Colonic mucosa (tissue), 4 donors: ENCODE results near the gene GFER. TPM values are rescaled to one million over a fixed set of nuclear protein-coding genes. Genes with fewer than 3 reads are reported as not detected.

ENCODE experiments used
- DNase-seq: peaks from one replicate; pipeline ENCODE4 v3.0.0-alpha.2; 2020
- H3K27ac ChIP-seq: fragments of 200-600 bp; one replicate; pipeline ENCODE4 v1.8.0; 2021
- H3K27me3 ChIP-seq: fragments of 200-600 bp; one replicate; pipeline ENCODE4 v1.8.0; 2021
- H3K36me3 ChIP-seq: fragments of 200-600 bp; one replicate; pipeline ENCODE4 v1.8.0; 2021
- H3K4me1 ChIP-seq: fragments of 200-600 bp; one replicate; pipeline ENCODE4 v1.8.0; 2021; ENCODE audit warnings: mild to moderate bottlenecking
- H3K4me3 ChIP-seq: fragments of 200-600 bp; one replicate; pipeline ENCODE4 v1.8.0; 2021
- H3K9ac ChIP-seq, 2 donors: one replicate each; pipeline ENCODE4 v1.7.0; 2013; ENCODE audit warnings: control low read depth in 2 of 2, low read depth in 2 of 2, low read length in 2 of 2
- H3K9me3 ChIP-seq: fragments of 200-600 bp; one replicate; pipeline ENCODE4 v1.8.0; 2021
- intact Hi-C: fragments of 100-400 bp; cut with DNase I; formaldehyde crosslinking; loops from one replicate; pipeline ENCODE4 v1.14.1; 2022
- total RNA-seq, 2 donors: library from RNA; stranded (reverse); fragmentation: NEBNext Ultra II Directional in 1 of 2; extraction: Animal tissue kit (Norgen Biotek cat#: 25700) in 1 of 2; gene quantifications; one replicate each; pipeline ENCODE4 v1.2.1, GENCODE V29; 2021
- TF ChIP-seq, protein P1 (sequence below): fragments of 200-600 bp; IDR thresholded peaks from one replicate; pipeline ENCODE4 v1.8.0; 2022; ENCODE audit warnings: antibody characterized with exemption, mild to moderate bottlenecking
- donor health status: healthy.
- donor health status: DM: no; HTN: no; CAD: no.
- donor health status: DM: no; HTN: no; CAD: no.

The GFER gene
- total RNA-seq, 2 donors from 2014 or later, result 76.6 to 79.5 TPM

DNA sequence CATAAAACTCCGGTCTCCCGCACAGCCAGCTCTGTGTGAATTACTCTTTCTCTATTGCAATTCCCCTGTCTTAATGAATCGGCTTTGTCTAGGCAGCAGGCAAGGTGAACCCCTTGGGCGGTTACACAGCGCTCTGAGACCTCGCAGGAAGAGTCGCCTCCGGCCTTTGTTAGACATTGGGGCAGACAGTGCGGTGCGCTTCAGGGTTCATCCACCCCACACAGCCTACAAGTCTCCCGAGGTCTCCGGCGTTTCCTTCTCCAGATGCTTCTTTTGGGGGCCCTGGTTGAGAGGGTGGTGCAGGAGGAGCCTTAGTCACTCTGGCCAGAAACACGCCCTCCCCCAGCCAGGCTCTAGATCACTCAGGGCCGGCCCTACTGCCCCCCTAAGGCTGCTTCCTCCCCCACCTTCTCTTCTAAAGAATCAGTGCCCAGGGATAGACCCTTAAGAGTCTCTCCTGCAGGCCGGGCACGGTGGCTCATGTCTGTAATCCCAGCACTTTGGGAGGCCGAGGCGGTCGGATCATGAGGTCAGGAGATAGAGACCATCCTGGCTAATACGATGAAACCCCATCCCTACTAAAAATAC is 39.3 kb upstream of the GFER start:
- no peaks in the 10 kb centered on the region for H3K27me3 ChIP-seq
- no peak overlapping the region for H3K27ac ChIP-seq
- intact Hi-C loops, result no loop called here
- TF ChIP-seq, protein P1, sequence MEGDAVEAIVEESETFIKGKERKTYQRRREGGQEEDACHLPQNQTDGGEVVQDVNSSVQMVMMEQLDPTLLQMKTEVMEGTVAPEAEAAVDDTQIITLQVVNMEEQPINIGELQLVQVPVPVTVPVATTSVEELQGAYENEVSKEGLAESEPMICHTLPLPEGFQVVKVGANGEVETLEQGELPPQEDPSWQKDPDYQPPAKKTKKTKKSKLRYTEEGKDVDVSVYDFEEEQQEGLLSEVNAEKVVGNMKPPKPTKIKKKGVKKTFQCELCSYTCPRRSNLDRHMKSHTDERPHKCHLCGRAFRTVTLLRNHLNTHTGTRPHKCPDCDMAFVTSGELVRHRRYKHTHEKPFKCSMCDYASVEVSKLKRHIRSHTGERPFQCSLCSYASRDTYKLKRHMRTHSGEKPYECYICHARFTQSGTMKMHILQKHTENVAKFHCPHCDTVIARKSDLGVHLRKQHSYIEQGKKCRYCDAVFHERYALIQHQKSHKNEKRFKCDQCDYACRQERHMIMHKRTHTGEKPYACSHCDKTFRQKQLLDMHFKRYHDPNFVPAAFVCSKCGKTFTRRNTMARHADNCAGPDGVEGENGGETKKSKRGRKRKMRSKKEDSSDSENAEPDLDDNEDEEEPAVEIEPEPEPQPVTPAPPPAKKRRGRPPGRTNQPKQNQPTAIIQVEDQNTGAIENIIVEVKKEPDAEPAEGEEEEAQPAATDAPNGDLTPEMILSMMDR, result no peak
- no peak for DNase-seq
- no peak overlapping the region for H3K9ac ChIP-seq
- H3K9me3 ChIP-seq, result no peaks in the 10 kb centered on the region
- H3K4me1 ChIP-seq, result peaks cover 16% of the 10 kb centered on the region
- H3K36me3 ChIP-seq, result no peaks in the 10 kb centered on the region
- no peak overlapping the region for H3K4me3 ChIP-seq

DNA sequence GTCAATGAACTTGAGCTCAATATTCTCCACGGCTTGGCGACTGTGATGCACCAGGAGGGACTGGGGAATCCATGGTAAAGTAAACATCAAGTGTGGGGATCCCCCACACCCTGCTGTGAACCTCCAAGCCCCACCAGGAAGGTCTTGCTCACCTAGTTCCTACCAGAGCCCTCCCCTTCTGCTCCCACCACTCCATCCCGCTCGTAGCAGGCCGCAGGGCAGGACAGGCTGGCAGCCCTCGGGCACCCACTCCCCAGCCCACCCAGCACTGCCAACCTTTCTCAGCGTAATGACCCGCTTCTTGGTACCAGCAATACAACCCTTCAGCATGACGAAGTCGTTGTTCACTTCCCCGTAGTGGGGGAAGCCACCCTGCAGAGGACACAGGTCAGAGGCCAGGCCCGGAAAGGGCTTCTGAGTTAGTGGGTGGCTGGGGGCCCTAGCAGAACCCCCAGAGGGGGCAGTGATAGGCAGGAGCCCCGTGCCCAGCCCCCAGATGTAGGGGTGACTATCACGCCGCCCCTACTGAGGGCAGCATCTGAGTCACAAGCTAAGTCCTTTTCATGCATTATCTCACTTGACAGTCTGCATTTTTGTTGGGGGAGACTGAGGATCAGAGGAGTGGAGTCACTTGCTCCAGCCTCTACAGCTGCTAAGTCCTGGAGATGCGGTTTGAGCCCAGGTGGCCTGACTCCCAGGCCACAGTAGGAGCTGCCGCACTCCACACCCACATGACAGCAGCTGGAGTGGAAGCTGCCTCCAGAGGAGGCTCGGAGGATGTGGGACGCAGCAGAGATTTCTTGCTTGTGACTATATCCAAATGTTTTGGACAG is 38.2 kb upstream of the GFER start:
- intact Hi-C loops, result no loop called here
- TF ChIP-seq, protein P1, result no peak
- Histone ChIP-seq H3K36me3 (no peaks in the 10 kb centered on the region), H3K27me3 (no peaks in the 10 kb centered on the region), H3K27ac (no peak overlapping the region), H3K9ac (no peak overlapping the region), H3K9me3 (no peaks in the 10 kb centered on the region), H3K4me1 (peaks cover 9% of the 10 kb centered on the region), H3K4me3 (no peak overlapping the region)
- DNase-seq, result no peak

- Histone ChIP-seq H3K9me3 (no peaks in the 10 kb centered on the region), H3K27ac (no peak overlapping the region)
- TF ChIP-seq, protein P1, result no peak
Measured at GRCh38 chr16:1946495-1947368, 37.3 kb upstream of the GFER start.

DNA sequence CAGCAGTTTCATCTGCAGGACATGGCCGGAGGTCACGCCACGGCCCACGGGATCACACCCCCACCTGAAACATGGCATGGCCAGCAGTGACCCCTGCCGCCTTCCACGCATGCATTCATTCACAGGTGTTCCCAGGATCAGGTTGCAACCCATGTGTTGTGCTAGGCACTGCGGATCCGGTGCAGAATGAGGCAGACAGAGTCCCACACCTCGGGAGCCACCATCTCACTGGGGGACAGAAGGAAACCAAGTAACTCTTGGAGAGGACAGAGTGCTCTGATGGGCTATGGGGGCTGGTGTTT is 36.7 kb upstream of the GFER start:
- no peak overlapping the region for H3K9ac ChIP-seq
- no peaks in the 10 kb centered on the region for H3K36me3 ChIP-seq
- no peaks in the 10 kb centered on the region for H3K9me3 ChIP-seq
- no peaks in the 10 kb centered on the region for H3K27me3 ChIP-seq
- H3K4me1 ChIP-seq, result peaks cover 1% of the 10 kb centered on the region
- H3K27ac ChIP-seq, result no peak overlapping the region
- DNase-seq, result no peak
- intact Hi-C loops, result no loop called here
- H3K4me3 ChIP-seq, result no peak overlapping the region
- TF ChIP-seq, protein P1, result no peak

More at GRCh38 chr16:1946495-1947368, 37.3 kb upstream of the GFER start:
- Histone ChIP-seq H3K36me3 (no peaks in the 10 kb centered on the region), H3K9ac (no peak overlapping the region), H3K4me1 (peaks cover 7% of the 10 kb centered on the region), H3K27me3 (no peaks in the 10 kb centered on the region), H3K4me3 (no peak overlapping the region)
- intact Hi-C loops, result no loop called here
- DNase-seq, result no peak

DNA sequence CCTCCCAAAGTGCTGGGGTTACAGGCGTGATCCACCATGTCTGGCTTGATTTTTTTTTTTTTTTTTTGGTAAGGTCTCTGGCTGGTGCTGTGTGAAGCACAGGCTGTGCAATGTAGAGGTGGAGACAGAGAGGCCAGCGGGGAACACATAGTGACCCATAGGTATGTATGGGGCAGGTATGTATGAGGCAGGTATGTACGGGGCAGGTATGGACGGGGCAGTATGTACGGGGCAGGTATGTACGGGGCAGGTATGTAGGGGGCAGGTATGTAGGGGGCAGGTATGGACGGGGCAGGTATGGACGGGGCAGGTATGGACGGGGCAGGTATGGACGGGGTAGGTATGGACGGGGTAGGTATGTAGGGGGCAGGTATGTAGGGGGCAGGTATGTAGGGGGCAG is 34.5 kb upstream of the GFER start:
- Histone ChIP-seq H3K27me3 (no peaks in the 10 kb centered on the region), H3K9ac (no peak overlapping the region), H3K4me3 (no peak overlapping the region), H3K9me3 (no peaks in the 10 kb centered on the region), H3K27ac (no peak overlapping the region), H3K4me1 (no peaks in the 10 kb centered on the region), H3K36me3 (no peaks in the 10 kb centered on the region)
- intact Hi-C loops, result no loop called here
- TF ChIP-seq, protein P1, result no peak
- DNase-seq, result no peak
